ENCODE results near the gene CDA.

CDA gene

DNA sequence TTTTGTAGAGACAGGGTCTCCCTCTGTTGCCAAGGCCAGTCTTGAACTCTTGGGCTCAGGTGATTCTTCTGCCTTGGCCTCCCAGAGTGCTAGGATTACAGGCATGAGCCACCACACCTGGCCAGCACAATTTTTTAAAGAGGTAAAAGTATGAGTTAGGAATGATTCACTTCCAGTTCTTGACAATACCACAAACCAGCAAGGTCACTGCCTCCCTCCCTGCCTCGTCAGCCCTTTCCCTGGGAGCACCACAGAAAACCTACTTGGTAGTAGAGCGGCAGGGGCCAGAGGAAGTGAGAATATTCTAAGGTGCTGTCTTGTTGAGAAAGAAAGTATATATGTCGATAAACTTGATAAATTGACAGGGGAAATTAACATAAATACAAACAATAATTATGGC, 10.8 kb upstream of the CDA start:
- no peak overlapping the region for H3K4me2 ChIP-seq
- H4K20me1 ChIP-seq, result no peaks in the 10 kb centered on the region
- H3K4me3 ChIP-seq, result no peak overlapping the region
- no peaks in the 10 kb centered on the region for H3K27me3 ChIP-seq
- no peak for TF ChIP-seq Cebpa-rat (IDR thresholded peaks at IDR 0.05)
- no peak overlapping the region for H3K9ac ChIP-seq
- no peaks in the 10 kb centered on the region for H3K36me3 ChIP-seq
- no peaks in the 10 kb centered on the region for H3K9me3 ChIP-seq (replicated peaks in 1 of 11)
- H3K27ac ChIP-seq, result no peak overlapping the region
- H3K4me1 ChIP-seq, result peaks cover 4 to 15% (median 12%) of the 10 kb centered on the region in 10 experiments; a peak in 17 of 20 replicates

GRCh38 chr1:20578721-20579395, 10.0 kb upstream of the CDA start:
- H3K9ac ChIP-seq, result no peak overlapping the region

DNA sequence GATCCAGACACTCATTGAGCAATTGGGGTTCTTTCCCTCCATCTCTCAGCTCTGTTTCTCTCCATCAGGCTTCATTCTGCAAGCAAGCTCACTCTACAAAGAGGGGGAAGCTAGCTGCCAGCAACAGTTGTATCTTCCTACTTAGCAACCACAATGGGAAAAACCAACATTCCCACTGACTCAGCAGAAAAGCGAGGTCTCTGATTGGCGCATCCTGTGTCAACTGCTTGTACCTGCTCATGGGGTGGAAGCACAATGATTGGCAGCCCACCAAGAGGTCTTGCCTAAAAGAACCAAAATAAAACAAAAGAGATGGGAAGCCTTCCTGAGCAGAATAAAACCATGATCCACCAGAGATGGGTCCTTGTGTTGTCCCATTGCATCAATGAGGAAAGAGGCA, 4.0 kb upstream of the CDA start:
- Histone ChIP-seq H3K9ac (no peak overlapping the region), H3K36me3 (no peaks in the 10 kb centered on the region), H3K27me3 (peaks cover 0 to 16% (median 10%) of the 10 kb centered on the region in 11 experiments; a peak in 12 of 22 replicates), H3K27ac (no peak overlapping the region), H4K20me1 (no peaks in the 10 kb centered on the region), H3K4me1 (peaks cover 0 to 24% (median 11%) of the 10 kb centered on the region in 10 experiments; a peak in 11 of 20 replicates), H3K4me2 (peak overlapping the region in 2 of 11 experiments; percentile 18 to 24; a peak in 1 of 22 replicates), H3K9me3 (replicated peaks in 1 of 11) (no peaks in the 10 kb centered on the region), H3K4me3 (no peak overlapping the region)
- no peak for TF ChIP-seq Cebpa-rat (IDR thresholded peaks at IDR 0.05)

More at GRCh38 chr1:20578721-20579395, 10.0 kb upstream of the CDA start:
- H3K27me3 ChIP-seq, result no peaks in the 10 kb centered on the region
- TF ChIP-seq Cebpa-rat (IDR thresholded peaks at IDR 0.05), result no peak
- H3K4me3 ChIP-seq, result no peak overlapping the region
- H3K27ac ChIP-seq, result no peak overlapping the region
- peaks cover 4 to 10% (median 8%) of the 10 kb centered on the region in 10 experiments; a peak in 17 of 20 replicates for H3K4me1 ChIP-seq
- no peak overlapping the region for H3K4me2 ChIP-seq
- H4K20me1 ChIP-seq, result no peaks in the 10 kb centered on the region
- no peaks in the 10 kb centered on the region for H3K36me3 ChIP-seq
- H3K9me3 ChIP-seq (replicated peaks in 1 of 11), result no peaks in the 10 kb centered on the region

- Histone ChIP-seq H3K4me2 (no peak overlapping the region), H3K4me1 (peaks cover 0 to 35% (median 19%) of the 10 kb centered on the region in 10 experiments; a peak in 13 of 20 replicates), H3K9me3 (replicated peaks in 1 of 11) (no peaks in the 10 kb centered on the region), H3K36me3 (no peaks in the 10 kb centered on the region), H4K20me1 (no peaks in the 10 kb centered on the region), H3K9ac (no peak overlapping the region), H3K4me3 (no peak overlapping the region), H3K27ac (no peak overlapping the region), H3K27me3 (peaks cover 0 to 18% (median 10%) of the 10 kb centered on the region in 11 experiments; a peak in 12 of 22 replicates)
- no peak for TF ChIP-seq Cebpa-rat (IDR thresholded peaks at IDR 0.05)
Measured at GRCh38 chr1:20586953-20587660, 1.8 kb upstream of the CDA start.

DNA sequence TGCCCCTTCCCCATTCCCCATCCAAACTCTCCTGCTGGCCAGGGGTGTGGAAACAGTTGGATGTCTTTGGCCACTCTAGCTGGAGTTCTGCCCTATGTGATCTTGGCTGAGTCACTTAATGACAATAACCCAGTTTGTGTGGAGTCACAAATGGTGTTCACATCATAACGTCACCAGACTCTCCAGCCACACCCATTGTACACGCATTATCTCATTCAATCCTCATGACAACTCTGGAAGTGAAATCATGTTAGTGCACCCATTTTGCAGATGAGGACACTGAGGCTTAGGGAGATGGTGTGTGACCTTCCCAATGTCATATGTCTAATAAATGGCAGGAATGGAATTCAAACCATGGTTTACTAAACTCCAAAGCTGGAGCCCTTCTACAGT, 1.2 kb upstream of the CDA start:
- Histone ChIP-seq H3K27ac (no peak overlapping the region), H3K4me2 (no peak overlapping the region), H3K4me3 (no peak overlapping the region), H3K4me1 (peaks cover 0 to 35% (median 19%) of the 10 kb centered on the region in 10 experiments; a peak in 13 of 20 replicates), H3K27me3 (peaks cover 0 to 18% (median 10%) of the 10 kb centered on the region in 11 experiments; a peak in 12 of 22 replicates), H3K9ac (no peak overlapping the region), H3K36me3 (no peaks in the 10 kb centered on the region), H4K20me1 (no peaks in the 10 kb centered on the region), H3K9me3 (replicated peaks in 1 of 11) (no peaks in the 10 kb centered on the region)
- TF ChIP-seq Cebpa-rat (IDR thresholded peaks at IDR 0.05), result no peak

- Histone ChIP-seq H3K36me3 (no peaks in the 10 kb centered on the region), H3K27me3 (peaks cover 0 to 18% (median 10%) of the 10 kb centered on the region in 11 experiments; a peak in 12 of 22 replicates), H3K4me1 (peaks cover 0 to 40% (median 23%) of the 10 kb centered on the region in 10 experiments; a peak in 15 of 20 replicates), H3K4me2 (peak overlapping the region in 8 of 11 experiments; percentile 26 to 76 (median 52); a peak in 13 of 22 replicates), H3K9me3 (replicated peaks in 1 of 11) (no peaks in the 10 kb centered on the region), H3K27ac (peak overlapping the region in 8 of 11 experiments; percentile 13 to 69 (median 44); a peak in 12 of 22 replicates), H3K4me3 (peak overlapping the region in 2 of 10 experiments; percentile 35 to 47; a peak in 3 of 20 replicates), H4K20me1 (no peaks in the 10 kb centered on the region), H3K9ac (peak overlapping the region in 6 of 11 experiments; percentile 8 to 47 (median 35); a peak in 10 of 22 replicates)
- no peak for TF ChIP-seq Cebpa-rat (IDR thresholded peaks at IDR 0.05)
Measured at GRCh38 chr1:20589331-20590278, 708 bp downstream of the CDA start.

DNA sequence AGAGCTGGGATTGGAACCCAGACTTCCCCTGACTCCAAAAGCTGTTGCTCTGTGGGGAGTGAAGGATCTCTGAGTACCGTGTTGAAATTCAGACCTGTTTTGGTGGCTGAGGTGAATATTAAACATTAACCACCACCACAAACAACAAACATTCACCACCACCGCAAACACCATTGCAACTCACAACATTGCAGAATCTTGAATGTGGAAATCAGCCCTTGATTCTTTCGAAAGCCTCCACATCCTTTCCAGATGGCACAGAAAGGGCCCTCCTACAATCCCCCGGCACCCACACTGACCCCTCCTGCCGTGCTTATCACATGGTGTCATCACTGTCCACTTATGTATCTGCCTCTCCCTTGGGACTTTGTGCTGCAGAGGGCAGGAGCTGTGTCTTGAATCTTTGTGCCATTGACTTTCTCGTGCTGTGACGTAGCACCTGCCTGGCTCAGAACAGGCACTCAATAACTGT, 1.4 kb downstream of the CDA start:
- Histone ChIP-seq H3K27me3 (peaks cover 0 to 18% (median 10%) of the 10 kb centered on the region in 11 experiments; a peak in 12 of 22 replicates), H3K9me3 (replicated peaks in 1 of 11) (no peaks in the 10 kb centered on the region), H3K4me3 (no peak overlapping the region), H3K36me3 (no peaks in the 10 kb centered on the region), H3K4me1 (peaks cover 0 to 40% (median 23%) of the 10 kb centered on the region in 10 experiments; a peak in 15 of 20 replicates), H4K20me1 (no peaks in the 10 kb centered on the region), H3K9ac (peak overlapping the region in 3 of 11 experiments; percentile 37 to 46 (median 41); a peak in 5 of 22 replicates), H3K4me2 (peak overlapping the region in 9 of 11 experiments; percentile 15 to 76 (median 47); a peak in 14 of 22 replicates), H3K27ac (peak overlapping the region in 7 of 11 experiments; percentile 13 to 69 (median 47); a peak in 12 of 22 replicates)
- TF ChIP-seq Cebpa-rat (IDR thresholded peaks at IDR 0.05), result peak in 5 of 11 experiments; percentile 28 to 63 (median 51); a peak in 6 of 22 replicates

DNA sequence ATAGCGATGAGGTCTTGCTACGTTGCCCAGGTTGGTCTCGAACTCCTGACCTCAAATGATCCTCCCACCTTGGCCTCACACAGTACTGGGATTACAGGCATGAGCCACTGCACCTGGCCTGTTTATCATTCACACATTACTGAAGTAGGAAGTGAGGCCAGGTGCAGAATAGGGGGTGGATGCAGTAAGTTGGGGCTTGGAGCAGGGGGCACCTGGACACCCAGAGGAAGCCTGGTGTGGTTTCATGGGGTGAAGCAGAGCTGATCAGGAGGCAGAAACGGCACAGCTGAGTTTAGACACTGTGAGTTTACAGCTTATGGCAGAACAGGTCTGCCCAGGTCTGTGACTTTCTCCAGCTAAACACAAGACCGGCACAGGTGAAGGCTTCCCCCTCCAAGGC, 4.9 kb downstream of the CDA start:
- Histone ChIP-seq H3K9ac (0 out of 22 replicates have a peak overlapping the region, but pooled peaks of 1 of the 11 experiments have one; percentile 17), H3K4me1 (peaks cover 8 to 55% (median 39%) of the 10 kb centered on the region in 10 experiments), H3K27me3 (peaks cover 0 to 16% (median 9%) of the 10 kb centered on the region in 11 experiments; a peak in 12 of 22 replicates), H3K4me2 (peak overlapping the region in 1 of 11 experiments; percentile 20; a peak in 3 of 22 replicates), H3K9me3 (replicated peaks in 1 of 11) (no peaks in the 10 kb centered on the region), H3K27ac (no peak overlapping the region), H4K20me1 (no peaks in the 10 kb centered on the region), H3K36me3 (no peaks in the 10 kb centered on the region), H3K4me3 (no peak overlapping the region)
- no peak for TF ChIP-seq Cebpa-rat (IDR thresholded peaks at IDR 0.05)
